CD4-positive, alpha-beta T cell treated with Interleukin-12 subunit alpha and Interleukin-12 subunit beta, for 1 hour (primary cell): ENCODE data around the gene ATP5PB.

Experiments
- DNase-seq: peaks from one replicate; pipeline ENCODE4 v3.0.0-alpha.2; 2020

ATP5PB gene

GRCh38 chr1:111509997-111510375 is 60.7 kb downstream of the ATP5PB start:
- no peak for DNase-seq

- peak; percentile 35 for DNase-seq
Measured at GRCh38 chr1:111511370-111511769, 62.1 kb downstream of the ATP5PB start.
